HepG2 (cell line): ENCODE measurements around the gene SWSAP1. TPM values are rescaled to one million over a fixed set of nuclear protein-coding genes. Genes with fewer than 3 reads are reported as not detected.

ENCODE experiments used
- ATM ChIP-seq: fragments of 450-650 bp; IDR thresholded peaks from 2 replicates; pipeline ENCODE4 v1.7.1; 2017; ENCODE audit warnings: mild to moderate bottlenecking, borderline replicate concordance
- ELF3 ChIP-seq: IDR thresholded peaks from 2 replicates; pipeline ENCODE4 v1.6.1; 2016; ENCODE audit warnings: missing genetic modification reagents, missing compliant biosample characterization
- HDAC2 ChIP-seq: sonication (generic); formaldehyde crosslinking; IDR thresholded peaks from 2 replicates; pipeline ENCODE4 v1.4.0; 2020; ENCODE audit warnings: missing genetic modification reagents
- IRF2 ChIP-seq: IDR thresholded peaks from 2 replicates; pipeline ENCODE4 v1.6.1; 2018; ENCODE audit warnings: missing genetic modification reagents, missing compliant biosample characterization
- KDM2A ChIP-seq: sonication (generic); formaldehyde crosslinking; IDR thresholded peaks from 2 replicates; pipeline ENCODE4 v1.4.0; 2020; ENCODE audit warnings: low read depth, missing genetic modification reagents, borderline replicate concordance
- TCF12 ChIP-seq, 2 experiments: fragments of 450-650 bp in 1 of 2; sonication (generic) in 1 of 2; formaldehyde crosslinking in 1 of 2; IDR thresholded peaks; 2 replicates each; pipeline versions ENCODE4 v1.6.1 to v1.8.0; 2017 to 2022; ENCODE audit warnings: antibody characterized with exemption in 1 of 2, mild to moderate bottlenecking in 1 of 2, missing genetic modification reagents in 1 of 2, moderate library complexity in 1 of 2
- ZNF180 ChIP-seq: sonication (generic); formaldehyde crosslinking; IDR thresholded peaks from 2 replicates; pipeline ENCODE4 v1.4.0; 2020; ENCODE audit warnings: low read depth, missing genetic modification reagents, borderline replicate concordance
- ZNF281 ChIP-seq: sonication (generic); formaldehyde crosslinking; IDR thresholded peaks from 2 replicates; pipeline ENCODE4 v1.4.0; 2020; ENCODE audit warnings: missing genetic modification reagents, borderline replicate concordance
- ZNF292 ChIP-seq: sonication (generic); formaldehyde crosslinking; IDR thresholded peaks from 2 replicates; pipeline ENCODE4 v1.8.1; 2022; ENCODE audit warnings: mild to moderate bottlenecking, low read depth, missing genetic modification reagents, borderline replicate concordance
- ZNF510 ChIP-seq: sonication (generic); formaldehyde crosslinking; IDR thresholded peaks from 2 replicates; pipeline ENCODE4 v1.4.0; 2020; ENCODE audit warnings: low read depth, mild to moderate bottlenecking, missing genetic modification reagents
- ZNF569 ChIP-seq: sonication (generic); formaldehyde crosslinking; IDR thresholded peaks from 2 replicates; pipeline ENCODE4 v1.5.0; 2020; ENCODE audit warnings: mild to moderate bottlenecking, missing genetic modification reagents, moderate library complexity, borderline replicate concordance
- polyA plus RNA-seq, 8 experiments: library from polyadenylated mRNA; depleted of rRNA in 3 of 8; stranded (reverse) in 7 of 8; unstranded in 1 of 8; fragments of >200 nt; fragmentation: Illumina TruSeq in 4 of 8; extraction: Trizol in 4 of 8; gene quantifications; 2 replicates each; pipeline versions ENCODE4 v1.2.1 to v1.2.3, GENCODE V29; 2011 to 2016; ENCODE audit warnings: low read depth in 4 of 8, missing spikeins in 1 of 8, mixed read lengths in 1 of 8; ENCODE audit not compliant: insufficient read depth in 1 of 8
- total RNA-seq, 5 experiments: library from RNA; depleted of rRNA; stranded (reverse); fragments of >200 nt; fragmentation: Illumina TruSeq; extraction: Trizol; gene quantifications; 2 replicates each; pipeline ENCODE4 v1.2.3, GENCODE V29; 2016; ENCODE audit warnings: low read depth in 1 of 5
- TF ChIP-seq, protein P1 (sequence below): sonication (generic); formaldehyde crosslinking; IDR thresholded peaks from 2 replicates; pipeline ENCODE4 v1.4.0; 2020; ENCODE audit warnings: missing genetic modification reagents
- TF ChIP-seq, protein P2 (sequence below): conservative IDR thresholded peaks from 2 replicates; pipeline ENCODE4 v1.6.1; 2018; ENCODE audit warnings: missing genetic modification reagents
- TF ChIP-seq, protein P3 (sequence below): sonication (generic); formaldehyde crosslinking; IDR thresholded peaks from 2 replicates; pipeline ENCODE4 v1.9.0; 2021; ENCODE audit warnings: mild to moderate bottlenecking, missing genetic modification reagents

Gene SWSAP1
- total and polyA plus RNA-seq, 2 of the 13 experiments (the other 11 are each of a cell fraction or from before 2014, with no cell fraction given): 2.7 to 3.3 TPM

DNA sequence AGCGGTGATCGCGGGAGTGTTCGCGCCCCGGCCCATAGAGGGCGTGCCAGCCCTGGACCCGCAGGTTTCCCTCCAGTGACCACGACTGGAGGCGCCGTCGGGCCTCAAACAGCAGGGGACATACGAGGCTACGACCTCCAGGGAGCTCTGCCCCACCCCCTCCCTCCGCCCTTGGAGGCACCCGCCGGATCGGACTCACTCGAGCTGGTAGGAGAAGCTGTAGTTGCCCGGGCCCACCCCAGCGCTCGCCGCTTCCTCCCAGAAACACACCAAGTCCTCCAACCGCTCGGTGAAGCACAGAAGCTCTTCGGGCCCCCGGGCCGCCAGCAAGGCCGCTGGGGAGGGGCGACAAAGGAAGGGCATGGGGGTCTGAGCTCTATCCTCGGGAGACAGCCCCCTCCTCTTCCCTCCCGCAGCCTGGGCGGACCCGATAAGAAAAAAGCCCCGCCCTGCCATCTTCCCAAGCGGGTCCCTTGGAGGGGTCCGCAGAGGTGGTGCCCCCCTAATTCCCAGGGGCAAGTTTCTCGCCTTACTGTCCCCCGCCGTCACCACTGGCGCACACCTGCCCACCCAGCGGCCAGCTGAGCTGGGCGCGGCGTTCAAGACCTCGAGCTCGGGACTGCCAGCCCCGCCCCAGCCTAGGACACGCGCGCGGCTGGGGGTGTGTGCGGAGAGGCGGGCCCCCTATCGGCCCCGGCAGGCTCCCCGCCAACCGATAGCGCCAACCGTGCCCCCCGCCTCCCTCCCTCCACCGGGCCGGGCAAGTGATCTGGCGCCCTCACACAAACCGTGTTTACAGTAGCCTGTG lies 8.6 kb downstream of the SWSAP1 start (continued):
- peak; percentile 71; the same call in 1 of the 2 replicates for TF ChIP-seq ZNF281
- TF ChIP-seq, protein P1, sequence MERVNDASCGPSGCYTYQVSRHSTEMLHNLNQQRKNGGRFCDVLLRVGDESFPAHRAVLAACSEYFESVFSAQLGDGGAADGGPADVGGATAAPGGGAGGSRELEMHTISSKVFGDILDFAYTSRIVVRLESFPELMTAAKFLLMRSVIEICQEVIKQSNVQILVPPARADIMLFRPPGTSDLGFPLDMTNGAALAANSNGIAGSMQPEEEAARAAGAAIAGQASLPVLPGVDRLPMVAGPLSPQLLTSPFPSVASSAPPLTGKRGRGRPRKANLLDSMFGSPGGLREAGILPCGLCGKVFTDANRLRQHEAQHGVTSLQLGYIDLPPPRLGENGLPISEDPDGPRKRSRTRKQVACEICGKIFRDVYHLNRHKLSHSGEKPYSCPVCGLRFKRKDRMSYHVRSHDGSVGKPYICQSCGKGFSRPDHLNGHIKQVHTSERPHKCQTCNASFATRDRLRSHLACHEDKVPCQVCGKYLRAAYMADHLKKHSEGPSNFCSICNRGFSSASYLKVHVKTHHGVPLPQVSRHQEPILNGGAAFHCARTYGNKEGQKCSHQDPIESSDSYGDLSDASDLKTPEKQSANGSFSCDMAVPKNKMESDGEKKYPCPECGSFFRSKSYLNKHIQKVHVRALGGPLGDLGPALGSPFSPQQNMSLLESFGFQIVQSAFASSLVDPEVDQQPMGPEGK: peak; percentile 72
- no peak for TF ChIP-seq ZNF510 (CRISPR knock-in tag)
- TF ChIP-seq, protein P2, sequence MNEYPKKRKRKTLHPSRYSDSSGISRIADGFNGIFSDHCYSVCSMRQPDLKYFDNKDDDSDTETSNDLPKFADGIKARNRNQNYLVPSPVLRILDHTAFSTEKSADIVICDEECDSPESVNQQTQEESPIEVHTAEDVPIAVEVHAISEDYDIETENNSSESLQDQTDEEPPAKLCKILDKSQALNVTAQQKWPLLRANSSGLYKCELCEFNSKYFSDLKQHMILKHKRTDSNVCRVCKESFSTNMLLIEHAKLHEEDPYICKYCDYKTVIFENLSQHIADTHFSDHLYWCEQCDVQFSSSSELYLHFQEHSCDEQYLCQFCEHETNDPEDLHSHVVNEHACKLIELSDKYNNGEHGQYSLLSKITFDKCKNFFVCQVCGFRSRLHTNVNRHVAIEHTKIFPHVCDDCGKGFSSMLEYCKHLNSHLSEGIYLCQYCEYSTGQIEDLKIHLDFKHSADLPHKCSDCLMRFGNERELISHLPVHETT (CRISPR knock-in tag): peak; percentile 65; the same call in 1 of the 2 replicates
- 0 out of 2 replicates have a peak, but pooled peaks have one; percentile 15 for TF ChIP-seq ELF3 (CRISPR knock-in tag)
- TF ChIP-seq TCF12 (IDR thresholded peaks at IDR 0.05): no peak
- TF ChIP-seq TCF12 (CRISPR knock-in tag; IDR thresholded peaks at IDR 0.05): no peak
- TF ChIP-seq IRF2: peak; percentile 15; the same call in 1 of the 2 replicates
- no peak for TF ChIP-seq ZNF569 (CRISPR knock-in tag)
- peak; percentile 80; the same call in 1 of the 2 replicates for TF ChIP-seq KDM2A
- TF ChIP-seq, protein P3, sequence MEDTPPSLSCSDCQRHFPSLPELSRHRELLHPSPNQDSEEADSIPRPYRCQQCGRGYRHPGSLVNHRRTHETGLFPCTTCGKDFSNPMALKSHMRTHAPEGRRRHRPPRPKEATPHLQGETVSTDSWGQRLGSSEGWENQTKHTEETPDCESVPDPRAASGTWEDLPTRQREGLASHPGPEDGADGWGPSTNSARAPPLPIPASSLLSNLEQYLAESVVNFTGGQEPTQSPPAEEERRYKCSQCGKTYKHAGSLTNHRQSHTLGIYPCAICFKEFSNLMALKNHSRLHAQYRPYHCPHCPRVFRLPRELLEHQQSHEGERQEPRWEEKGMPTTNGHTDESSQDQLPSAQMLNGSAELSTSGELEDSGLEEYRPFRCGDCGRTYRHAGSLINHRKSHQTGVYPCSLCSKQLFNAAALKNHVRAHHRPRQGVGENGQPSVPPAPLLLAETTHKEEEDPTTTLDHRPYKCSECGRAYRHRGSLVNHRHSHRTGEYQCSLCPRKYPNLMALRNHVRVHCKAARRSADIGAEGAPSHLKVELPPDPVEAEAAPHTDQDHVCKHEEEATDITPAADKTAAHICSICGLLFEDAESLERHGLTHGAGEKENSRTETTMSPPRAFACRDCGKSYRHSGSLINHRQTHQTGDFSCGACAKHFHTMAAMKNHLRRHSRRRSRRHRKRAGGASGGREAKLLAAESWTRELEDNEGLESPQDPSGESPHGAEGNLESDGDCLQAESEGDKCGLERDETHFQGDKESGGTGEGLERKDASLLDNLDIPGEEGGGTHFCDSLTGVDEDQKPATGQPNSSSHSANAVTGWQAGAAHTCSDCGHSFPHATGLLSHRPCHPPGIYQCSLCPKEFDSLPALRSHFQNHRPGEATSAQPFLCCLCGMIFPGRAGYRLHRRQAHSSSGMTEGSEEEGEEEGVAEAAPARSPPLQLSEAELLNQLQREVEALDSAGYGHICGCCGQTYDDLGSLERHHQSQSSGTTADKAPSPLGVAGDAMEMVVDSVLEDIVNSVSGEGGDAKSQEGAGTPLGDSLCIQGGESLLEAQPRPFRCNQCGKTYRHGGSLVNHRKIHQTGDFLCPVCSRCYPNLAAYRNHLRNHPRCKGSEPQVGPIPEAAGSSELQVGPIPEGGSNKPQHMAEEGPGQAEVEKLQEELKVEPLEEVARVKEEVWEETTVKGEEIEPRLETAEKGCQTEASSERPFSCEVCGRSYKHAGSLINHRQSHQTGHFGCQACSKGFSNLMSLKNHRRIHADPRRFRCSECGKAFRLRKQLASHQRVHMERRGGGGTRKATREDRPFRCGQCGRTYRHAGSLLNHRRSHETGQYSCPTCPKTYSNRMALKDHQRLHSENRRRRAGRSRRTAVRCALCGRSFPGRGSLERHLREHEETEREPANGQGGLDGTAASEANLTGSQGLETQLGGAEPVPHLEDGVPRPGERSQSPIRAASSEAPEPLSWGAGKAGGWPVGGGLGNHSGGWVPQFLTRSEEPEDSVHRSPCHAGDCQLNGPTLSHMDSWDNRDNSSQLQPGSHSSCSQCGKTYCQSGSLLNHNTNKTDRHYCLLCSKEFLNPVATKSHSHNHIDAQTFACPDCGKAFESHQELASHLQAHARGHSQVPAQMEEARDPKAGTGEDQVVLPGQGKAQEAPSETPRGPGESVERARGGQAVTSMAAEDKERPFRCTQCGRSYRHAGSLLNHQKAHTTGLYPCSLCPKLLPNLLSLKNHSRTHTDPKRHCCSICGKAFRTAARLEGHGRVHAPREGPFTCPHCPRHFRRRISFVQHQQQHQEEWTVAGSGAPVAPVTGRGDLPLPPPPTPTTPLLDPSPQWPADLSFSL (CRISPR knock-in tag): no peak
- no peak for TF ChIP-seq ZNF292 (CRISPR knock-in tag)
- TF ChIP-seq ZNF180 (CRISPR knock-in tag): no peak
- TF ChIP-seq ATM: no peak
- TF ChIP-seq HDAC2 (CRISPR knock-in tag): peak; percentile 70
